CD14-positive monocyte (primary cell): ENCODE data around the gene OR9Q1. TPM values are rescaled to one million over a fixed set of nuclear protein-coding genes. Genes with fewer than 3 reads are reported as not detected.
A peak's percentile ranks its signal among the peaks of the same experiment; 100 is the strongest.
"Not testable (repeated sequence)": the region's sequence is repeated elsewhere in the genome, so short reads cannot be mapped to it uniquely, and the experiment has no call there.

Experiments
- DNase-seq, 3 donors: peaks; one replicate each; pipeline ENCODE4 v3.0.0-alpha.2; 2011 to 2022
- H2AFZ ChIP-seq: 2 replicates; pipeline ENCODE4 v1.6.0; 2012; ENCODE audit warnings: mild to moderate bottlenecking, low read depth, low read length, inconsistent platforms; ENCODE audit not compliant: insufficient read depth, poor library complexity, severe bottlenecking
- H3K27ac ChIP-seq, 2 donors: 1 replicate in 1 of 2; 2 replicates in 1 of 2; pipeline ENCODE4 v1.5.1; 2012 to 2013; ENCODE audit warnings: low read length in 2 of 2, control low read depth in 1 of 2, inconsistent platforms in 1 of 2, low read depth in 1 of 2, mild to moderate bottlenecking in 1 of 2
- H3K27me3 ChIP-seq, 2 donors: one replicate each; pipeline versions ENCODE4 v1.6.0 to v1.6.1; 2011 to 2013; ENCODE audit warnings: low read length in 2 of 2; ENCODE audit not compliant: control insufficient read depth in 2 of 2, insufficient read depth in 2 of 2
- H3K36me3 ChIP-seq, 2 donors: replicated peaks in 1 of 2; 1 replicate in 1 of 2; 2 replicates in 1 of 2; pipeline versions ENCODE4 v1.5.1 to v1.6.1; 2012 to 2013; ENCODE audit warnings: low read length in 2 of 2, control low read depth in 1 of 2, inconsistent platforms in 1 of 2, mild to moderate bottlenecking in 1 of 2; ENCODE audit not compliant: insufficient read depth in 2 of 2, control insufficient read depth in 1 of 2
- H3K4me1 ChIP-seq, 2 donors: 1 replicate in 1 of 2; 2 replicates in 1 of 2; pipeline versions ENCODE4 v1.5.1 to v1.6.1; 2012 to 2013; ENCODE audit warnings: low read length in 2 of 2, control low read depth in 1 of 2, inconsistent platforms in 1 of 2, mild to moderate bottlenecking in 1 of 2, moderate library complexity in 1 of 2; ENCODE audit not compliant: insufficient read depth in 2 of 2, control insufficient read depth in 1 of 2
- H3K4me2 ChIP-seq: replicated peaks from 2 replicates; pipeline ENCODE3; 2012; ENCODE audit warnings: low read length, moderate library complexity, mild to moderate bottlenecking; ENCODE audit not compliant: poor library complexity, severe bottlenecking; ENCODE audit errors: extremely low read depth
- H3K4me3 ChIP-seq, 3 experiments: fragments of 200-600 bp in 1 of 3; sonication (generic) in 1 of 3; replicated peaks in 1 of 3; 1 replicate in 2 of 3; 2 replicates in 1 of 3; pipeline ENCODE4 v1.5.1; 2011 to 2013; ENCODE audit warnings: low read length in 3 of 3, mild to moderate bottlenecking in 3 of 3, control low read depth in 2 of 3, low read depth in 2 of 3, inconsistent platforms in 1 of 3, moderate library complexity in 1 of 3
- H3K79me2 ChIP-seq: 2 replicates; pipeline ENCODE4 v1.6.0; 2012; ENCODE audit warnings: mild to moderate bottlenecking, control low read depth, inconsistent platforms, low read length, moderate library complexity; ENCODE audit not compliant: insufficient read depth
- H3K9ac ChIP-seq: 2 replicates; pipeline ENCODE4 v1.6.0; 2017; ENCODE audit warnings: low read length, mild to moderate bottlenecking; ENCODE audit not compliant: insufficient read depth, poor library complexity, severe bottlenecking
- H3K9me3 ChIP-seq, 2 donors: replicated peaks in 1 of 2; 1 replicate in 1 of 2; 2 replicates in 1 of 2; pipeline versions ENCODE4 v1.5.1 to v1.6.1; 2012 to 2013; ENCODE audit warnings: low read length in 2 of 2, control low read depth in 1 of 2; ENCODE audit not compliant: control insufficient read depth in 1 of 2, insufficient read depth in 1 of 2
- H4K20me1 ChIP-seq: 2 replicates; pipeline ENCODE4 v1.6.0; 2012; ENCODE audit warnings: mild to moderate bottlenecking, low read length, control low read depth, moderate library complexity; ENCODE audit not compliant: insufficient read depth
- H3K27ac Mint-ChIP-seq, 7 donors: one replicate each; pipeline ENCODE4 v1.8.0; 2020; ENCODE audit warnings: mild to moderate bottlenecking in 7 of 7, mixed read lengths in 7 of 7, moderate library complexity in 6 of 7, inconsistent platforms in 2 of 7
- H3K27me3 Mint-ChIP-seq, 3 donors: one replicate each; pipeline ENCODE4 v1.8.0; 2021 to 2022; ENCODE audit warnings: low read depth in 3 of 3, mild to moderate bottlenecking in 3 of 3, mixed read lengths in 3 of 3, moderate library complexity in 3 of 3, inconsistent platforms in 1 of 3
- H3K36me3 Mint-ChIP-seq, 2 donors: one replicate each; pipeline ENCODE4 v1.8.0; 2020; ENCODE audit warnings: mixed read lengths in 2 of 2, inconsistent platforms in 1 of 2, mild to moderate bottlenecking in 1 of 2
- H3K4me1 Mint-ChIP-seq: one replicate; pipeline ENCODE4 v1.8.0; 2020; ENCODE audit warnings: mild to moderate bottlenecking, mixed read lengths
- H3K4me3 Mint-ChIP-seq, 2 donors: one replicate each; pipeline ENCODE4 v1.8.0; 2020; ENCODE audit warnings: mild to moderate bottlenecking in 2 of 2, mixed read lengths in 2 of 2, moderate library complexity in 1 of 2
- H3K9me3 Mint-ChIP-seq, 7 donors: one replicate each; pipeline ENCODE4 v1.8.0; 2020 to 2022; ENCODE audit warnings: mixed read lengths in 7 of 7, mild to moderate bottlenecking in 6 of 7, moderate library complexity in 6 of 7, inconsistent platforms in 2 of 7
- CTCF ChIP-seq: fragments of 200-600 bp; IDR thresholded peaks from one replicate; pipeline ENCODE4 v1.8.0; 2022; ENCODE audit warnings: antibody characterized with exemption, mild to moderate bottlenecking
- WGBS: methylation state at CpG from one replicate; pipeline ENCODE4 v1.1.5; 2013; ENCODE audit warnings: missing lambda C conversion rate; ENCODE audit not compliant: insufficient coverage; 5-methylcytosine and 5-hydroxymethylcytosine counted together
- intact Hi-C, 2 donors: fragments of 100-400 bp; cut with micrococcal nuclease; formaldehyde crosslinking; loops; one replicate each; pipeline versions ENCODE4 v1.15.0 to v1.15.1; 2023
- polyA plus RNA-seq, 3 donors: library from polyadenylated mRNA; depleted of rRNA in 1 of 3; unstranded in 2 of 3; stranded (reverse) in 1 of 3; fragments of 300-500 nt in 2 of 3; fragments of >200 nt in 1 of 3; fragmentation: Illumina TruSeq in 2 of 3; gene quantifications; 1 replicate in 2 of 3; 2 replicates in 1 of 3; pipeline ENCODE4 v1.2.3, GENCODE V29; 2012 to 2021

Gene OR9Q1
- polyA plus RNA-seq, 3 donors: not detected

GRCh38 chr11:57982776-57983175 is 40.9 kb upstream of the OR9Q1 start:
- no peak overlapping the region for H3K27ac ChIP-seq
- H3K9me3 ChIP-seq: no peaks in the 10 kb centered on the region
- no peak overlapping the region for H3K4me3 ChIP-seq
- no peak for DNase-seq
- peaks cover 0 to 2% of the 10 kb centered on the region in 2 donors for H3K27me3 ChIP-seq
- no peaks in the 10 kb centered on the region for H3K79me2 ChIP-seq
- H3K27ac Mint-ChIP-seq: no peak overlapping the region
- intact Hi-C loops: no loop called here
- H3K9ac ChIP-seq: no peak overlapping the region
- peaks cover 0 to 10% (median 0%) of the 10 kb centered on the region in 7 donors for H3K9me3 Mint-ChIP-seq
- H3K36me3 ChIP-seq: no peaks in the 10 kb centered on the region
- 60% methylated on average over 1 of the region's 4 CpGs for WGBS
- peaks cover 1 to 6% (median 3%) of the 10 kb centered on the region in 3 donors for H3K27me3 Mint-ChIP-seq
- no peak overlapping the region for H3K4me2 ChIP-seq
- no peak overlapping the region for H2AFZ ChIP-seq
- no peaks in the 10 kb centered on the region for H3K4me1 Mint-ChIP-seq
- no peaks in the 10 kb centered on the region for H4K20me1 ChIP-seq
- TF ChIP-seq CTCF: no peak
- H3K4me1 ChIP-seq: no peaks in the 10 kb centered on the region
- H3K4me3 Mint-ChIP-seq: no peak overlapping the region
- no peaks in the 10 kb centered on the region for H3K36me3 Mint-ChIP-seq

- no peak for DNase-seq
- Histone ChIP-seq H3K27ac (no peak overlapping the region), H3K27me3 (peaks cover 0 to 2% of the 10 kb centered on the region in 2 donors), H3K36me3 (no peaks in the 10 kb centered on the region), H3K4me1 (no peaks in the 10 kb centered on the region), H2AFZ (no peak overlapping the region), H4K20me1 (no peaks in the 10 kb centered on the region), H3K9ac (no peak overlapping the region), H3K4me2 (no peak overlapping the region), H3K4me3 (no peak overlapping the region), H3K9me3 (no peaks in the 10 kb centered on the region), H3K79me2 (no peaks in the 10 kb centered on the region)
- peaks cover 0 to 10% (median 0%) of the 10 kb centered on the region in 7 donors for H3K9me3 Mint-ChIP-seq
- no peaks in the 10 kb centered on the region for H3K4me1 Mint-ChIP-seq
- H3K4me3 Mint-ChIP-seq: no peak overlapping the region
- peak overlapping the region in 1 of 7 donors; percentile 2 for H3K27ac Mint-ChIP-seq
- no peaks in the 10 kb centered on the region for H3K36me3 Mint-ChIP-seq
- no CpG with 5 or more reads among the region's 3 CpGs for WGBS
- intact Hi-C loops: no loop called here
- peaks cover 3 to 6% (median 4%) of the 10 kb centered on the region in 3 donors for H3K27me3 Mint-ChIP-seq
- no peak for TF ChIP-seq CTCF
Measured at GRCh38 chr11:57983191-57983590, 40.5 kb upstream of the OR9Q1 start.

DNA sequence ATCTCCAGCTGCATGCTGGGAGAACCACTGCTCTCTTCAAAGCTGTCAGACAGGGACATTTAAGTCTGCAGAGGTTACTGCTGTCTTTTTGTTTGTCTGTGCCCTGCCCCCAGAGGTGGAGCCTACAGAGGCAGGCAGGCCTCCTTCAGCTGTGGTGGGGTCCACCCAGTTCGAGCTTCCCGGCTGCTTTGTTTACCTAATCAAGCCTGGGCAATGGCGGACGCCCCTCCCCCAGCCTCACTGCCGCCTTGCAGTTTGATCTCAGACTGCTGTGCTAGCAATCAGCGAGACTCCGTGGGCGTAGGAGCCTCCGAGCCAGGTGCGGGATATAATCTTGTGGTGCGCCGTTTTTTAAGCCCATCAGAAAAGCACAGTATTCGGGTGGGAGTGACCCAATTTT is 24.2 kb upstream of the OR9Q1 start:
- intact Hi-C loops, H3K27ac Mint-ChIP-seq, H3K79me2 ChIP-seq, H3K36me3 Mint-ChIP-seq, H3K27me3 ChIP-seq, H3K4me1 ChIP-seq, H4K20me1 ChIP-seq, H3K9me3 ChIP-seq, H3K4me1 Mint-ChIP-seq, H3K36me3 ChIP-seq, H3K4me2 ChIP-seq, H3K4me3 ChIP-seq, H3K27me3 Mint-ChIP-seq, H2AFZ ChIP-seq, DNase-seq, H3K27ac ChIP-seq, H3K4me3 Mint-ChIP-seq, H3K9ac ChIP-seq: not testable (repeated sequence)
- 69% methylated on average over 4 of the region's 13 CpGs for WGBS
- peaks cover 0 to 15% (median 10%) of the 10 kb centered on the region in 7 donors for H3K9me3 Mint-ChIP-seq
